Coronary artery (tissue), 2 donors: ENCODE measurements around the gene NR2E3.
A peak's percentile ranks its signal among the peaks of the same experiment; 100 is the strongest.

Experiments used
- DNase-seq: peaks from one replicate; pipeline ENCODE4 v3.0.0-alpha.2; 2017; ENCODE audit warnings: low spot score
- H3K27ac ChIP-seq, 2 donors: fragments of 200-600 bp; sonication (generic); one replicate each; pipeline ENCODE4 v1.5.1; 2016 to 2019
- H3K4me3 ChIP-seq: fragments of 200-600 bp; sonication (generic); 2 replicates; pipeline ENCODE4 v1.5.1; 2016; ENCODE audit warnings: mild to moderate bottlenecking, moderate library complexity
- TF ChIP-seq, protein P1 (sequence below): fragments of 200-600 bp; sonication (generic); IDR thresholded peaks from one replicate; pipeline ENCODE4 v1.5.1; 2019; ENCODE audit warnings: antibody characterized with exemption

NR2E3 gene

DNA sequence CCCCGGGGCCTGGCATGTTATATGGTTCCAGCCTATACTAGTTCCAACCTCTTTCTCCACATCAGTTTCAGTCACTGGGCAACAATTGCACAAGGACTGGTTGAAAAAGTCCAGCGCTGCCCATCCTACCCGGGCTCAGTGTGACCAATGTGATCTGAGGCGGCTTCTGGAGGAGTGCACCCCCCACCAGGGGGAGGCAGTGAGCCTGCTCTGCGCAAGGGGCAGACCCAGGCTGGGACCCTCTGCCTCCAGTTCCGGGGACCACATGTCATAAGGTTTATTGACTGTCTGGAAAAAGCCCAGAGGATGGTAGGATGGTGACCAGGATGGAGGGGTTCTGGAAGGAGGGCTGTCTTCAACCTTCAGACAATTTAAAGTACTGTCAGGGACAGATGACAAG is 25.6 kb upstream of the NR2E3 start:
- peak; percentile 56 for DNase-seq
- Histone ChIP-seq H3K27ac (no peak overlapping the region), H3K4me3 (no peak overlapping the region)
- TF ChIP-seq, protein P1, sequence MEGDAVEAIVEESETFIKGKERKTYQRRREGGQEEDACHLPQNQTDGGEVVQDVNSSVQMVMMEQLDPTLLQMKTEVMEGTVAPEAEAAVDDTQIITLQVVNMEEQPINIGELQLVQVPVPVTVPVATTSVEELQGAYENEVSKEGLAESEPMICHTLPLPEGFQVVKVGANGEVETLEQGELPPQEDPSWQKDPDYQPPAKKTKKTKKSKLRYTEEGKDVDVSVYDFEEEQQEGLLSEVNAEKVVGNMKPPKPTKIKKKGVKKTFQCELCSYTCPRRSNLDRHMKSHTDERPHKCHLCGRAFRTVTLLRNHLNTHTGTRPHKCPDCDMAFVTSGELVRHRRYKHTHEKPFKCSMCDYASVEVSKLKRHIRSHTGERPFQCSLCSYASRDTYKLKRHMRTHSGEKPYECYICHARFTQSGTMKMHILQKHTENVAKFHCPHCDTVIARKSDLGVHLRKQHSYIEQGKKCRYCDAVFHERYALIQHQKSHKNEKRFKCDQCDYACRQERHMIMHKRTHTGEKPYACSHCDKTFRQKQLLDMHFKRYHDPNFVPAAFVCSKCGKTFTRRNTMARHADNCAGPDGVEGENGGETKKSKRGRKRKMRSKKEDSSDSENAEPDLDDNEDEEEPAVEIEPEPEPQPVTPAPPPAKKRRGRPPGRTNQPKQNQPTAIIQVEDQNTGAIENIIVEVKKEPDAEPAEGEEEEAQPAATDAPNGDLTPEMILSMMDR, result no peak

DNA sequence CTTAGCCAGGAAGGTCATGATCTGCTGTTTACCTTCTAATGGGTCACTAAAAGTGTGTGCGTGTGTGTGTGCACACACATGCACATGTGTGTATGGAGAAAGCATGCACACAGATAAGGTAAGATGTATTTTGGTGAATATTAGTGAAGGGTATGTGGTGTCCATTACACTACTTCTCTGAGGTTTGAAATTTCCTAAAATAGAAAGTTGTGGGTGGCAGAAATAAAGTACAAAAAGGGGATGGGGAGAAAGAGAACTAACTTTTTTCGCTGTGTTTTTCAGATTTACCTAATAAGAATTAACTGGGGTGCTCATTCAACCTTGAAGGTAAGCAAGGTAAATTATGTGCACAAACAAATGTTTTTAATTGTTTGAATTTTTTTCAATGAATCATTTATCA is 24.4 kb upstream of the NR2E3 start:
- H3K27ac ChIP-seq, result no peak overlapping the region

DNA sequence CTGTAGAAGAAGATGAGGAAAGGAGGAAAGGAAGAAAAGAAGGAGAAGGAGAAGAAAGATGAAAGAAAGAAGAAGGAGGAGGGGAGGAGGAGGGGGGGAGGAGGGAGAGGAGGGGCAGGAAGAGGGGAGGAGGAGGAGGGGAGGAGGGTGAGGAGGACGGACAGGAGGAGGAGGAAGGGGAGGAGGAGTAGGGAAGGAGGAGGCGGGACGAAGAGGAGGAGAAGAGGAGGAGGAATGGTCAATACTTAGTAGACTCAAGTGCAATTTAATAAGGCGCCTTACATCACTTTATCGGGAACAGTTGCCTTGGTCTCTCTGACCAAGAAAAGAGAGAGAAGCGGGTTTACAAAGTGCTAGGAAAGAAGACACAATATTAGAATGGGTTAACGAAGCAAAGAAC is 23.7 kb upstream of the NR2E3 start:
- TF ChIP-seq, protein P1, result no peak

More for the DNA sequence above, 24.4 kb upstream of the NR2E3 start:
- DNase-seq, result no peak
- TF ChIP-seq, protein P1, result no peak
- H3K4me3 ChIP-seq, result no peak overlapping the region

DNA sequence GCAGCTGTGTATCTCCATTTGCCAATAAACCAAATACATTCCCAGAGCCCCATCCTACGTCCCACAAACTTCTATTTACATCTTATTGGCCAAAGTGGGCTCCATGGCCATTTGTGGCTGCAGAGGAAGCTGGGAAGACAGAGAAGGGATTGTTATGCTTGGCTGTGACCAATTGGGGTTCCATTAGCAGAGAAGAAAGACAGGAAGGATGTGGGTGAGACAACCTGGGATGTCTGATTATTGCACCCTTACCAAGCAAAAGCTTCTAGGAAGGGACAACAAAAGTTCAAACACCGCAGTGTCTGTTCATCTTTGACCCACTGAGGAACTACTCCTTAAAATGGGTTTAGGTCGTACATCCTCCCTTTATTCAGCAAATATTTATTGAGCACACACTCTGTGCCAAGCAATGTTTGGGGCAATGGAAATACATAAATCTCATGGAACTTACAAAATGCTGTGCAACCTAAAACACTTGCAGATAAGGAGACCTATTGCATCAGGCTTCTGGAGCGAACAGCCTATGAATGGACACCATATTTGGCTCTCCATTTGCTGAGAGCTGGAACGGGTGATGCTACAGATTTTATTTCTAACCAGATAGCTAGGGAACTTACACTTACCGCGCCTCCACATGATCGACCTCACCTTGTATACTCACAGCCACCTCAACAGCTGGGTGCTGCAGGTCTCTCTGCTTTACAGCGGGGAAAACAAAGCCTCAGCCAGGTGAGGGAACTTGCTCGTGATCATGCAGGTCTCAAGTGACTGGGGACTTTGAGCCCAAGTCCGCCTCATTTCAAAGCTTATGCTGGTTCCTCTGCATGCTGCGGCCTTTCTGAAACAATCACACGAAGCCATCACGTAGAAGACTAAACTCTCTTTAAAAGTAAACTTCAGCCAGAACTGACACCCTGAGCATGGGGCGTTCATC is 21.4 kb upstream of the NR2E3 start:
- no peak overlapping the region for H3K4me3 ChIP-seq
- no peak overlapping the region for H3K27ac ChIP-seq
- peak; percentile 19 for DNase-seq
- TF ChIP-seq, protein P1, result no peak

More for the DNA sequence above, 23.7 kb upstream of the NR2E3 start:
- Histone ChIP-seq H3K4me3 (no peak overlapping the region), H3K27ac (no peak overlapping the region)
- DNase-seq, result peak; percentile 16

DNA sequence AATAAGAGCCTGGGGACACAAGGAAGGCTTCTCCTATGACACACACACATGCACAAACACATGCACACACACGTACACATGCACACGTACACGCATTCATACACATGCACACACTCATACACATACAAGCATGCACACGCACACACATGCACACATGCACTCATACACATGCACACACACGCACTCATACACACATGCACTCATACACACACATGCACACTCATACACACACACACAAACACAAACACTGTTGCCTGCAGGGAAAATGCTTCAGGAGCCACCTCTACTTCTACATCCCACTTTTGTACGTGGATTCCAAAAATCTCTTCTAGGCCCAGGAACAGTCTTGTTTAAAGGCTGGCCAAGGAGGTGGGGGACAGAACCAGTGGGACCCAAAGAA is 20.7 kb upstream of the NR2E3 start:
- DNase-seq, result peak; percentile 11
- Histone ChIP-seq H3K4me3 (no peak overlapping the region), H3K27ac (no peak overlapping the region)
- TF ChIP-seq, protein P1, result no peak

DNA sequence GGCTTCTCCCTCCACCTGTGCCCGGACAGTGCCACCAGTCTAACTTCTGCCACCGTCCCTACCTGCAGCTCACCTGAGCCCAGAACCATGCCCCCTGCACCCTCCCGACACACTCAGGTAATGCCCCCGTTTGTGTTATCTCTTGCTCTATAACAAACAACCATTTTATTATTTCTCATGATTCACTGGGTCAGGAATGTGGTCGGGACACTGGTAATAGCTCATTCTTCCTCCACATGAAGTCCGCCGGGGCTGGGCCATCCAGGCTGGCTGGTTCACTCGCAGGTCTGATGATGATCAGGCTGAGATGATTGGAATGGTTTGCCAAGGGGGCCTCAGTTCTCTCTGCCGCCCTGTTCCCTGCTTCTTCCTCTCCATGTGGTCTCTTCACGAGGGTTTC is 20.3 kb upstream of the NR2E3 start:
- peak; percentile 55 for DNase-seq
- TF ChIP-seq, protein P1, result no peak
- H3K4me3 ChIP-seq, result no peak overlapping the region
- H3K27ac ChIP-seq, result no peak overlapping the region

DNA sequence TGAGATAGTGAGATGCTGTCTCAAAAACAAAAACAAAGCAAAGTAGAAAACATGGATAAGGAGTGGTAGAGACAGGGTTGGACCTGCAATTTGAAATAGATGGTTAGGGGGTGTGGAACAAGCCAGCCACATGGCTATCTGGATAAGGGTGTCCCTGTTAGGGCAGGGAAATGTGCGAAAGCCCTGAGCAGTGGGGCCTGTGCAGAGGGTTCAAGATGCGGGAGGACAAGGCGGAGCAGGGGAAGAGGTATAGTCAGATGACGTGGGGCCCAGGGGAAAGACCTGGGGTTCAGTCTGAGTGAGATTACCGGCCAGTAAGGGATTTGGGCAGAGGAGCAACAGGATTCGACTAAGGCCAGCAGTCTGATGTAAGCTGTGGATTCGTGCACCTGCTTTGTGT is 18.4 kb upstream of the NR2E3 start:
- H3K4me3 ChIP-seq, result no peak overlapping the region
- TF ChIP-seq, protein P1, result no peak
- no peak overlapping the region for H3K27ac ChIP-seq
- DNase-seq, result peak; percentile 43
